ENCODE results near the gene GOLGA5.
"Not testable (repeated sequence)": the region's sequence is repeated elsewhere in the genome, so short reads cannot be mapped to it uniquely, and the experiment has no call there.

The GOLGA5 gene

DNA sequence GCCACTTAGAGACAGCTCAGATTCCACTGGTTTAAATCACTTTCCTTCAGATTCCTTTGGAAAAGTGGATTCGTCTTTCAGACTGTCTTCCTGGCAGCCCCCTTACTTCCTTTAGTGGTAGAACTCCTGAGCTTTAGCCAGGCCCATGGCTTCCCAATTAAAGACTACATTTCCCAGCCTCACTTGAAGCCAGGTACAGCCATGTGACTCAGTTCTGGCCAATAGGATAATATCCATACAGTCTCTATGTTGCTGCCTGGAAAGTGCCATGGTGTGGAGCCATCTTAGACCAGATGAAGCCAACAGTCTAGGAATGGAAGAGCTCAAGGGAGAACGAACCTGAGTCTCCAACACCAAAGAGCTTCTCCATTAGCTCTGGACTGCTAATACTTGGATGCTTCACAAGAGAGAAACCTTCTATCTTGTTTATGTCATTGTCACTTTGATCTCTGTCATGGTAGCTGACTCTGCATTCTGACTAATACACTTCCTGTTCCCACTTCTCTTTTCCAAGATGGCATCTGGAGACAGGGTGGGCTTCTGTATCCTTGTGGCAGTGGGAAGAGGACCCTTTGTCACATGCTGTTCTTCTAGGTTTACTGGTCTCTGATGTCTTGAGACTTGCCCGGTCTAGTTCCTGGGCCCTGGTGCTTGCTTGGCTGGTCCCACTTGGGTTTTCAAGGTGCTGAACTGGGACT lies 15.1 kb upstream of the GOLGA5 start:
- ATAC-seq = not testable (repeated sequence)

DNA sequence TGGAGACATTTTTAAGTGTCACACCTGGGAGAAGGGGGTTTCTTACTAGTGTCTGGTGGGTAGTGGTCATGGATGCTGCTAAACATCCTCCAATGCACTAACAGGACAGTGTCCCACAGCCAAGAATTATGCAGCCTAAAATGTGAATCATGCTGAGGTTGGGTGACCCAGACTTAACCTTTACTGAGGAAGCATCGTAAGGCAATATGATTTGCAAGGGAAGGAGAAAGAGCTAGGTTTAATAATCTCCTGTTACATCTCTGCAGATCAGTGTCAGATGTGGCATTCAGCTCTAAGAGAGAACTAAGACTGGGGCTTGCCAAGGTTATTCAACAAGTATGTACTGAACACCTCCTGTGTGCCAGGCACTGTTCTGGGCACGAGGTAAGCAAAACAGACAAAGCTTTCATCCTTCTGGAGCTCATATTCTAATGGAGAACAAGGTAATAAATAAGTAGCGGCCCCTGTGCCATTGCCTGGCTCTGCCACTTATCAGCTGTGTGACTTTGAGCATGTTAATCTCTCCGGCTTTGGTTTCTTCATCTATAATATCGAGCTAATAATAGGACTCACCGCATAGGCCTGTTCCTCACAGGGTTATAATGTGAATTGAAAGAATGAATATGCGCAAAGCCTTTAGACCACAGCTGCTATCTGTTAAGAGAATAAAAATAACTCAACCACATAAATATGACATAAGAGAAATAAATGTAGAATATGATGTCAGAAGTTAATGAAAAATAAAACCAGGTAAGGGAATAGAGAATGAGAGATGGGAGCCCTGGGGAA lies 13.5 kb upstream of the GOLGA5 start:
- peak; percentile 77 to 81 for ATAC-seq

DNA sequence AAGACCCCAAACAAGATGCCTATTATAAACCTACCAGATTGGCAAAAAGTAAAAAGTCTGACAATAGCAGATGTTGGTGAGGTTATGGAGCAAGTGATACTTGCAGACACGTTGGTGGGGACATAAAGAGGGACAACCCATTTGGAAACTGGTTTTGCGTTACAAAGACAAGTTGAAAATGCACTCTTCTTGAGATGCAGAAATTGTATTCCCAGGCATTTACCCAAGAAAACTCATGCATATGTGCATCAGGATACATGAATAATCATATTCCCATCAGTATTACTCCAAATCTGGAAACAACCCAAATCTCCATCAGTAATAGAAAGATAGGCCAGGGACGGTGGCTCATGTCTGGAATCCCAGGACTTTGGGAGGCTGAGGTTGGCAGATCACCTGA lies 12.8 kb upstream of the GOLGA5 start:
- ATAC-seq = no peak

DNA sequence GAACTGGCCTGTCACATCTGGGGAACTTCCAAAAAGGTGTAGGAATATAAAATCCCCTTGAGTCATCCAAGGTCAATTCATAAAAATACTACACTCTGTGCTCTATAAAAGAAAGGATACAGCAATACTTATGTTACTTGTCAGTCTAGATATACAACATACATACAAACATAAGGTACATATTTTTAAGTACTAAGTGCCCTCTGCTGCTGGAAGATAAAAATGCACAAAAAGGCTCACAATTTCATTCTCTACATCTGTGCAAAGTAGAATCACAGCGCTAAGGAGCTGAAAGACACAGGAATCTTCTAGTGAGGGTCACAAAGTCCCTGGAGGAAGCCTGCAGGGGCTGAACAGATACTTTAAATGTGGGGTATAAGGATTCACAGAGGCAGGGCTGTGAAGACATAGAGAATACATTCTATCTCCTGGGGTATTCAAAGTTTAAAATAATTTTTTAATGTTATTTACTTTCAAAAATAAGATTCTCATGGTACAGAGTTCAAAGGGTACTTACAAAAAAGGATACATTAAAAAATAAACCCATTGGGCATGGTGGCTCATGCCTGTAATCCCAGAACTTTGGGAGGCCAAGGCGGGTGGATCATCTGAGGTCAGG lies 10.2 kb upstream of the GOLGA5 start:
- peak; percentile 11 to 32 for ATAC-seq

DNA sequence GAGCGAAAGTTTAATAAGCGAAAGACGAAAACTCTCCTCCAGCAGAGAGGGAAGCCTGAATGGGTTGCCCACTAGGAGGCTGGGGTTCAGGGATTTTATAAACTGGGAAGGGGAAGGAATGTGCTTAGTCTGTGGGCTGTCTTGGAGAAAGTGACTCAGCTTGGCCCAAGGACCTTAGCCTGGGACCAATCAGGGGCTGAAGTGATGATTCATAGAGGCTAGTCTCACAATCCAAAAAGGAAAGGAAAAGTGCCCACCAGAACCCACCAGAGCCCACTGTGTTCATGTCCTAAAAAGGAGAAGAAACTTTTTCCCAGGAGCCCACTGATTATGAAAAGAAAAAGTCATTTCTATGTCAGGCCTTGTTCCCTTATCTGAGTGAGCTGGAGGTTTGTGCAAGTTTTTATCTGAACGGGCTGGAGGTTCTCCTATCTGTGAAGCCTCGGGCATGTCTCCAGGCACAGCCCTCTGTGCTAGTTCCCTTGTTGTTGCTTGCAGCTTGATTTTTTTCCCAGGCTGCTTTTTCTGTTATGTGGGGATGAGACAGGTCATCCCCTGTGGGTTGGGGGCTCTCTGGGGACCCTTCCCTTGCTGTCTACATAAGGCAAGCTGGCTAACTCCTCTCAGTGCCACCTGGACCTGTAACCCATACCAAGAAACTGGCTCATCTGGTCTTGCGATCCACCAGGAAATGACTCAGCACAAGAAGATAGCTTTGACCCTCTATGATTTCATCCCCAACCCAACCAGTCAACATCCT lies 8.3 kb upstream of the GOLGA5 start:
- ATAC-seq = no peak

DNA sequence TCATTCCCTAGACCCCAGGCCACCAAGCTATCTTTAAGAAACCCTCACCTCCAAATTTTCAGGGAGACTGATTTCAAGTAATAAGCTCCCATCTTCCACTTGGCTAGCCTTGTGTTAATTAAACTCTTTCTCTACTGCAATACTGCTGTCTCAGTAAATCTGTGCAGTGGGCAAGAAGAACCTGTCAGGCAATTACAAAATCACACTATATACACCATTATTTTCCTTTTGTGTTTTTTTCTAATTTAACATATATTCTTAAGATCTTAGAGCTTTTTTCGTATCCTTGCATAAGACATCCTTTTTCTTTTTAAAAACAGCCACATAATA lies 7.7 kb upstream of the GOLGA5 start:
- ATAC-seq = no peak

DNA sequence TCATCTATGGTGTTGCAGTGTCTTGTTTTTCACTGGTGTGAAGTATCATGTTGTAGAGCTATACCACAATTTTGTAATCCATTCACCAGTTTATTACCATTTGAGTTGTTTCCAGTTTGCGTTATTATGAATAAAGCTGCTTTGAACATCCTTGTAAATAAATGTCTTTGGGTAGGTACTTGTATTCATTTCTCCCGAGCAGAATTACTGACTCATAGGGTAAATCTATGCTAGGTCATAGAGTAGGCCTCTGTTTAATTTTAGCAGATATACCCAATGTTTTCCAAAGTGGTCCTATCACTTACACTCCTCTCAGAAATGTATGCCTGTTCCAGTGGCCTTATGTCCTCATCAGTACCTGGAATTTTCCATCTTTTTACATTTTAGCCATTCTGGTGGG lies 6.6 kb upstream of the GOLGA5 start:
- peak; percentile 62 to 76 for ATAC-seq

DNA sequence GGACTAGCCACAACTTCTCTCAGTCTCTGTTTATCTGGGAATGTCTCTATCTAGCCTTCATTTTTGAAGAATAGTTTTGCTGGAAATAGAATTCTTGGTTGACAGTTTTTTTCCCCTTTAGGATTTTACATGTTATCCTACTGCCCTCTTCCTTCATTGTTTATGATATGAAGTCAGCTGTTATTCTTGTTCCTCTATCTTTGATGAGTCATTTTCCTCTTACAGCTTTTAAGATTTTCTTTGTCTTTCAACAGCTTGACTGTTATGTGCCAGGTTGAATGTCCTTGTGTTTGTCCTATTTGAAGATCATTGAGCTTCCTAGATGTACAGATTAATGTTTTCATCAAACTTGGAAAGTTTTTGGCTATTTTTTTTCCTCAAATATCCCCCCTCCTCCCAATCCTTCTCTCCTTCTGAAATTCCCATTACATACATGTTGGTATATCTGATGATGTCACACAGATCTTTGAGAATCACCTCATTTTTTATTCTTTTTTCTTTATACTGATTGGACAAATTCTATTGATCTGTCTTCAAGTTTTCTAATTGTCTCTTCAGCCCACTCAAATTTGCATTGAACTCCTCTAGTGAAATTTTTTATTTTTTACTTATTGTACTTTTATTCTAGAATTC lies 4.5 kb upstream of the GOLGA5 start:
- ATAC-seq = no peak

DNA sequence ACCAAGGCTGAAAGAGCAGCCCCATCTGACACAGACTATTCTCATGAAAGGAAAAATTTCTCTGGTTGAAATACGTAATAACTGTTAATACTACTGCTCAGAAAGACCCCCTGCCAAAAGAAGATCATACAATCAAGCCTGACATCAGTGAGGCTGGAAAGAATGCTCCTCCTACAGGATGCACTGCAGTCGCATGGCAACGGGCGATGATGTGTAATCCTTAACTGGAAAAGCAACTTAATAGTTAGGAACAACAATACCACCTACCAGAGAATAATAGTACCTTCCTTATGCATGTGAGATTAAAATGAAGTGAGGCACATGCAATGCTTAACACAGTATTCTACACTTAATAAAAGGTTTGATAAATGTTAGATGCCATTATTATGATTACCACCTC lies 1.2 kb upstream of the GOLGA5 start:
- ATAC-seq = no peak

DNA sequence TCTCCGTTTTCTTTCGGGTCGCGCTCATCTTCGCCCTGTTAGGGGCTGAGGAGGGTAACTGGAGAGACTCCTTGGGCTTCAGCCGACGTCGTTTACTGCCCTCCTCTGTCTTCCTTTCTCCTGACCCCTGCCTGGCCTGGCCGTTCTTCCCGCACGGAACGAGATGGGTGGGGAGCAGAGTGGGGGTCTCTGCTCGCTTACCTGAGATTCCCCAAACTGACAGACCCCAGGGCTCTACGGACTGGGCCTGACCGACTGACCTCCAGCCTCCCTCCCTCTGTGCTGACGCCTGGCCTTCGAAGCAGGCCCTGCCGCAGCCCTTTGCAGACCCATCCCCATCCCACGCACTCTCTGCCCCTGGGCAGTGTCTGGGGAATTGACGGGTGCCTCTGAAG lies 439 bp downstream of the GOLGA5 start:
- no peak for ATAC-seq

DNA sequence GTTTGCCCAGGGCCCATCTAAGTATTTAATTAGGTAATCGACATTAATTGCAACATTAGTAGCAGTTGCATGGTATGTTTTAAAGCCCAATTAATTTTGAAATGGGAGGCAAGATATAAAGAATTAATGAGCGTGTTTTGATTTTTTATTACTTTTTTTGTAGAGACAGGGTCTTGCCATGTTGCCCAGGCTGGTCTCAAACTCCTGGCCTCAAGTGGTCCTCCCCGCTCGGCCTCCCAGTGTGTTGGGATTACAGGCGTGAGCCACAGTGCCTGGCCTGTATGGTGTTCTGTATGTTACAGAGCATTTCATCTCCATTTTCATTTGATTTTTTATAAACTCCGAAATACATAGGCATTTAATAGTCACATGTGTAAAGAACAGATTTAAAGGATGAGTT lies 856 bp downstream of the GOLGA5 start:
- ATAC-seq = no peak

DNA sequence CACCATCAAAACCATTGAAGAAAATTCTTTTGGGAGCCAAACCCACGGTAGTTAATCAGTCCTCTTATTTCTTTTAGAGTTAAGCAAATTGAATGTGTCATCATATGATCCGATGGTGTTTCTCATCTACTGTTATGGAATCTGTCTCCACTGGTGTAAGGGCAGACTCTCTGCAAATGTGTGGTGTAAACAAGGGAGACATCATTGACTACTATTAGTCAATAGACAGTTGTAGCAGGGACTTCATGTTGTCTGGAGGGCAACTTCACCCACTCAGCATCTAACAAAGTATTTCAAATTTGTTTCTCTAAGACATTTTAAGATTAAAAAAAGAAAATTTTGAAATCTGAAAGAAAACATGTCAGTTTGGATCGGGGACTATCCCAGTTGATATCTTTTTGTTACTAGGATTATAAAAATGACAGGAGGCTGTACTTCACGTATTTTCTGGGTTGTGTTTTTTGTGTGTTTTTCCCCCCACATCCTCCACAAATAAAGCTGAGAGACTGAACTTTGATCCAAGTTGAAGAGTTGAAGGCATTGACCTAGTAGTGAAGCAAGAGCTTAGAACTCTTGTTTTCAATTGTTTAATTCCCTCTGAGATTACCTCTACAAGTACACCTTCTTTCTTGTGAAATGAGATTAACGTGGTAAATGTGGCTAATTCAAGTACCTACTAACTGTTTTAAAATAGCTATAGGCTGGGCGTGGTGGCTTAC lies 4.0 kb downstream of the GOLGA5 start:
- ATAC-seq = no peak

DNA sequence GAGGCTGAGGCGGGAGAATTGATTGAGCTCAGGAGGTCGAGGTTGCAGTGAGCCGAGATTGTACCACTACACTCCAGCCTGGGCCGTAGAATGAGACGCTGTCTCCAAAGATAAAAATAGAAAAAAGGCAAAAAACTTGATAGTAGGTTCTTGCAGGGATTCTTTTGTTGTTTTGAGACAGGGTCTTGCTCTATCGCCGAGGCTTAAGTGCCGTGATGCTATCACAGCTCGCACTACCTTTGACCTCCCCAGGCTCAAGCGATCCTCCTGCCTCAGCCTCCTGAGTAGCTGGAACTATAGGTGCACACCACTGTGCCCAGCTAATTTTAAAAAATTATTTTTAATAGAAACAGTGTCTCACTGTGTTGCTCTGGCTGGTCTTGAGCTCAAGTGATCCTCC lies 4.7 kb downstream of the GOLGA5 start:
- no peak for ATAC-seq

DNA sequence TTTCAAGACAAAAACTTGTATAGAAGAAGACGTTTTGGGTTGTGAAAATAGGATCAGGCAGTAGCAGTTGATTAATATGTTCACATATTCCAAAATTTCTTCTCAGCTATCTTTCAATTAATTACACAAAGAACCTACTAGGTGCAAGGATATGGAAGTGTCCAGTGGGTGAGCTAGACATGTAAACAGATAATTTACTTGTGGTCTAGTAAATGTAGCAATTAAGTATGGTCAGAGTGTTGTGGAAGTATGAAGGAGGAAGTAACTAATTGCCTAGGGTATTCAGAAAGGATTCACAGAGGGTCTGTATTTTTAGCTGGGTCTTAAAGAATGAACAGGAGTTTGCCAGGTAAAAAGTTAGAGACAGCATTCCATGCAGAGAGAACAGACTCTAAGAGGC lies 5.9 kb downstream of the GOLGA5 start:
- no peak for ATAC-seq

DNA sequence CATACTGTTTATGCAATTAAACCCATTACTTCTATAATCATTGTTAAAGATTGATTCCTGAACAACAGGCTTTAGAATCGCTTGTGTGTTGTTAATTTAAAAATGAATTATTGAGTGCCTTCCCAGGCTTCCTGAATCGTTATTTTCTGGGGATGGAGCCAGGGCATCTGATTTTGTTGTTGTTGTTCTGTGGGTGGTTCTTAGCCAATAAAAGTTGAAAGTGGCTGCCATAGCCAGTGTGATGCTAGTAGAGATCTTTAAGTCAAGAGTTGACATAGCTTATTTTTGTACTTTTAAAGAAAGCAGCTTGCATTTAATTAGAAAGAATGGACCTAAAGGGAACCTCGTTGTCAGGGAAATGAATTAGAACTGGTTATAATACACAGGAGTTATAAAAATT lies 6.4 kb downstream of the GOLGA5 start:
- no peak for ATAC-seq

DNA sequence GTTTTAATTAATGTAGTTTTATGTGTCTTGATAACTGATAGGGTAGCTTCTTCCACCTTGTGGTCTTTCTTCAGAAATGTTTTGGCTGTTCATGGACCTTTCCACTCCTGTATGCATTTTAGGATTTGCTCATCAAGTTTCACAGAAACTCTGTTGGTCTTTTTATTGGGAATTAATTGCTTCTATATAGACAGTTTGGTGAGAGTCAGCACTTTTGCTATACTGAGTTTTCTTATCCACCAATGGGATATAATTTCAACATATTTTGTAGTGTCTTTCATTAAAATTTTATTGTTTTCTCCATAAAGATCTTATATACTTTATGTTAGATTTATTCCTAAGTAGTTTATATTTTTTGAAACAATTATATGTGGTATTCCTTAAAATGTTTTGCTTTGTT lies 7.8 kb downstream of the GOLGA5 start:
- ATAC-seq = no peak

DNA sequence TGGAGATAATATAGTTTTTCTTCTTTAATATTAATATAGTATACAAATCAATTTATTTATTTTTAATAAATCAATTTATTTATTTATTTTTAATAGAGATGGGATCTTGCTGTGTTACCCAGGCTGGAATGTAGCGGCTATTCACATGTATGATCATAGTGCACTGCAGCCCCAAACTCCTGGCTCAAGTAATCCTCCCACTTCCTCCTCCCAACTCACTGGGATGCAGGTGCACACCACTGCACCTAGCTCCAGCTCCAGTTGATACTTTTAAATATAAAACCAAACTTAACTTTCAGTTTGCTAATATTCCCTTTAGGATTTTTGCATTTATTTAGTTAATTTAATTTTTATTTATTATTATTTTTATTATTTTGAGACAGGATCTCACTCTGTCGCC lies 8.6 kb downstream of the GOLGA5 start:
- no peak for ATAC-seq

DNA sequence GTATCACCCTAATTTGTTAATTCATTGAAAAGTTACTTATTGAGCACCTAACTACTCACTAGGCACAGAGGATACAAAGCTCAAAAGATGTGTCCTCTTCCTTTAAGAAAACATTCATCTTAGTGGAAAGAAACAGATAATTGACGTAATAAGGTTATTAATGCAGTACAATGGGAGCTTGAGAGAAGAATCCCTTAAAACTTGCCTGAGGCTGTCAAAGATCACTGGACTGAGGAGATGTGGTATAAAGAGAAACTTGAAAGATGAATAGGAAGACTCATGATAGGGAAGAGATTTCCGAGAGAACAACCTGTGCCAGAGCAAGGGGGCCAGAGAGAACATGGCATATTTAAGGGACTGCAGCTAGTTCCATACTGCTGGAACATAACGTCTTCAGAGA lies 19.1 kb downstream of the GOLGA5 start:
- no peak for ATAC-seq

DNA sequence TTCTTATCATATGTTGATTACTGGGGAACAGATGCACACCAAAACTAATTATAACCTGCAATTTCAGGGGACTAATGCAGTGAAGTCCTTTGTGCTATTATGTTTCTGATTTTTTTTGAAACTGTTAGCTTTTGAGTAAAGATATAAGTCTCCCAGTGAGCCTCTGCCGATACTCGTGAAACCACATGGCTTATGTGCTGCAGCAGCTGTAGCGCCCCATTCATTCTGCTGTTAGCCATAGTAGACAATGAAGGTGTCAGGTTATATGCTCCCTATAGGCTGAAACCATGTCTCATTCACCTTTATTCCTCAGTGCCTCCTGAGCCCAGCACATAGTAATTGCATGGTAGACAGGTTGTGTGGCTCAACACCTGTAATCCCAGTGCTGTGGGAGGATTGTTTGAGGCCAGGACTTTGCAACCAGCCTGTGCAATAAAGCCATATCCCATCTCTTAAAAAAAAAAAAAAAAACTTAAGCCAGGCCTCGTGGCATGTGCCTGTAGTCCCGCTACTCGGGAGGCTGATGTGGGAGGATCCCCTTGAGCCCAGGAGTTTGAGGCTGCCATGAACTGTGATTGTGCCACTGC lies 25.0 kb downstream of the GOLGA5 start:
- no peak for ATAC-seq

DNA sequence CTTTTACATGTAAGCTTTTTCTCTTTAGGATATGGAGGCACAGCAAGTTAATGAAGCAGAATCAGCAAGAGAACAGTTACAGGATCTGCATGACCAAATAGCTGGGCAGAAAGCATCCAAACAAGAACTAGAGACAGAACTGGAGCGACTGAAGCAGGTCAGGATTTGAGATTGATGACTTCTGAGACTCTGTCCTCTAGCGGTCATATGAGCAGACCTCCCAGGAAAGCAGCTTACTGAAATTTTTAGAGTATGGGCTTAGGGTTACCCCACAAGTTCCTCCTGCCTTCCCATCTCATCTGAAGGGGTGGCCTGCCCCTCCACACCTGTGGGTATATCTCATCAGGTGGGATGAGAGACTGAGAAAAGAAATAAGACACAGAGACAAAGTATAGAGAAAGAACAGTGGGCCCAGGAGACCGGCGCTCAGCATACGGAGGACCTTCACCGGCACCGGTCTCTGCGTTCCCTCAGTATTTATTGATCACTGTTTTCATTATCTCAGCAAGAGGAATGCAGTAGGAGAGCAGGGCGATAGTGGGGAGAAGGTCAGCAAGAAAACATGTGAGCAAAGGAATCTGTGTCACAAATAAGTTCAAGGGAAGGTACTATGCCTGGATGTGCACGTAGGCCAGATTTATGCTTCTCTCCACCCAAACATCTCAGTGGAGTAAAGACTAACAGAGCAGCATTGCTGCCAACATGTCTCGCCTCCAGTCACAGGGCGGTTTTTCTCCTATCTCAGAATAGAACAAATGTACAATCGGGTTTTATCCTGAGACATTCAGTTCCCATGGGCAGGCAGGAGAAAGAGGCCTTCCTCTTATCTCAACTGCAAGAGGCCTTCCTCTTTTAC lies 25.8 kb downstream of the GOLGA5 start:
- not testable (repeated sequence) for ATAC-seq

DNA sequence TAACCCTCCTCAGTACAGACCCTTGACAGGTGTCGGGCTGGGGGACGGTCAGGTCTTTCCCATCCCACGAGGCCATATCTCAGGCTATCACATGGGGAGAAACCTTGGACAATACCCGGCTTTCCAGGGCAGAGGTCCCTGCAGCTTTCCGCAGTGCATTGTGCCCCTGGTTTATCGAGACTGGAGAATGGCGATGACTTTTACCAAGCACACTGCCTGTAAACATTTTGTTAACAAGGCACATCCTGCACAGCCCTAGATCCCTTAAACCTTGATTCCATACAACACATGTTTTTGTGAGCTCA lies 26.4 kb downstream of the GOLGA5 start:
- ATAC-seq = not testable (repeated sequence)
